ENCODE data around the gene DSCAM. TPM values are rescaled to one million over a fixed set of nuclear protein-coding genes. Genes with fewer than 3 reads are reported as not detected.

DSCAM gene
- total RNA-seq, 1 donor from 2014 or later: not detected

GRCh38 chr21:40385883-40386282, 461.1 kb downstream of the DSCAM start:
- no peak for TF ChIP-seq CTCF (IDR thresholded peaks at IDR 0.05; ENCODE audit: borderline replicate concordance)
- no peak overlapping the region for H3K4me3 ChIP-seq
- no peaks in the 10 kb centered on the region for H3K36me3 ChIP-seq
- intact Hi-C loops (cut with micrococcal nuclease): loop anchor here (5.0 kb wide), 1 partner anchor 244 kb away; no protein-coding TSS in a partner anchor
- H3K27ac ChIP-seq (replicated peaks): no peak overlapping the region
- no peak for DNase-seq
- H3K27me3 ChIP-seq (ENCODE audit: low read depth): peaks cover 46% of the 10 kb centered on the region
- no peaks in the 10 kb centered on the region for H3K9me3 ChIP-seq (replicated peaks)
- H3K4me1 ChIP-seq: no peaks in the 10 kb centered on the region

DNA sequence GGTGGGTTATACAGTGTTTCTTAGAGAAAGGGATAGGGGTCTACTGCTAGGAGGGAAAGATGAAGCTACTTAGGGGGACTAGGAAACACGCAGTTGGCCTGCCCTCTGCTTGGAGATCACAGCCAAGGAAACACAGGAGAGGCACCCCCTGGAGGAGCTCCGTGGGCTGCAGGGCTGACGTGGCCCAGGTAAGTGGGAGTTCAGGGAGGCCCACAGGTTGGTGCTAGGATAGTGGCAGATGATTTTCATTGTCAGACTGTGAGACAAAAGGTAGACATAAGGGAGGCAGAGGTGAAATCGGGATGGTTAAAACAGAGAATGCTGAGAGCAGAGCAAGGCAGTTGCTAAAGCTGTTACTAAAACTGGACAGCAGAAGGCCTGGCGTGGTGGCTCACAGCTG, 463.0 kb downstream of the DSCAM start:
- no peak overlapping the region for H3K4me3 ChIP-seq
- H3K36me3 ChIP-seq: no peaks in the 10 kb centered on the region
- no peaks in the 10 kb centered on the region for H3K4me1 ChIP-seq
- no peaks in the 10 kb centered on the region for H3K9me3 ChIP-seq (replicated peaks)
- intact Hi-C loops (cut with micrococcal nuclease): no loop called here
- H3K27me3 ChIP-seq (ENCODE audit: low read depth): peaks cover 37% of the 10 kb centered on the region
- TF ChIP-seq CTCF (IDR thresholded peaks at IDR 0.05; ENCODE audit: borderline replicate concordance): no peak
- no peak for DNase-seq
- H3K27ac ChIP-seq (replicated peaks): no peak overlapping the region

DNA sequence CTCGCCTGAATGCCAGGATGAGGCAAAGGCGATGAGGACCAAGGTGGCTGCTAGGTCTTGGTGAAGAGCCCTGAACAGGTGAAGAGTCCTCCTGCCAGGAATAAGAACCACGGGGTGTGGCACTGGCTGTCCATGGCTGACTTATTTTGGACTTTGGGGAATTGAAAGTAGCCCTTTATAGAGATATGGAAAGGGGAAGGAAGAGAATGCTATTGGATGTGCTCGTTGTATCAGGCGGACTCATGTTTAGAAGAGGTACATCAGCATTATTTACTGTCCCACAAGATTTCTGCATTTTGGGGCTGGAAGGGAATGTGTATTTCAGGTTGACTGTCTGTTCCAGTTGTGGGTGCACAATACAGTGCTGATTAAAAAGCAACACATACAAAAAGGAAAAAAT, 465.8 kb downstream of the DSCAM start:
- intact Hi-C loops (cut with micrococcal nuclease): no loop called here
- peaks cover 19% of the 10 kb centered on the region for H3K27me3 ChIP-seq (ENCODE audit: low read depth)
- no peaks in the 10 kb centered on the region for H3K4me1 ChIP-seq
- no peak overlapping the region for H3K27ac ChIP-seq (replicated peaks)
- no peak for TF ChIP-seq CTCF (IDR thresholded peaks at IDR 0.05; ENCODE audit: borderline replicate concordance)
- H3K4me3 ChIP-seq: no peak overlapping the region
- no peaks in the 10 kb centered on the region for H3K9me3 ChIP-seq (replicated peaks)
- no peaks in the 10 kb centered on the region for H3K36me3 ChIP-seq
- DNase-seq: no peak

- intact Hi-C loops (cut with micrococcal nuclease): no loop called here
- H3K36me3 ChIP-seq: no peaks in the 10 kb centered on the region
- no peaks in the 10 kb centered on the region for H3K4me1 ChIP-seq
- no peak for TF ChIP-seq CTCF (IDR thresholded peaks at IDR 0.05; ENCODE audit: borderline replicate concordance)
- H3K27ac ChIP-seq (replicated peaks): no peak overlapping the region
- H3K27me3 ChIP-seq (ENCODE audit: low read depth): peaks cover 11% of the 10 kb centered on the region
- no peaks in the 10 kb centered on the region for H3K9me3 ChIP-seq (replicated peaks)
- no peak for DNase-seq
- no peak overlapping the region for H3K4me3 ChIP-seq
Measured at GRCh38 chr21:40379881-40380810, 466.8 kb downstream of the DSCAM start.

DNA sequence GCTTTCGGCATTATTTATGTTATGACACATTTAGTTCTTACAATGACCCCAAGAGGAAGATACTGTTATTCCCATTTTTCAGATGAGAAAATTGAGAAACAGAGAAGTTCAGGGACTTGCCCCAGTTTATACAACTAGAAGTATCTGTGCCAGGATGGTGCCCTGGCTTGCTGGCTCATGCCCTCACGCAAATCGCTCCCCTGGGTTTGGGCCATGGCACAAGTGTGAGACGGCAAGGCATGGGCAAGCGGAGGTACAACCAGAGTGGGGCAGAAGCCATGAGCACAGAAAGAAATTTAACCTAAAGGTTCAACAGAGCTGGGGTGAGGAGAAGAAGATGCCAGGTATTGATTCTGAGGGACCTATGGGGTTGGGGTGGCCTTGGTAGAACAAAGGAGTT, 469.8 kb downstream of the DSCAM start:
- H3K4me3 ChIP-seq: no peak overlapping the region
- no peaks in the 10 kb centered on the region for H3K9me3 ChIP-seq (replicated peaks)
- no peak for TF ChIP-seq CTCF (IDR thresholded peaks at IDR 0.05; ENCODE audit: borderline replicate concordance)
- intact Hi-C loops (cut with micrococcal nuclease): no loop called here
- no peak overlapping the region for H3K27ac ChIP-seq (replicated peaks)
- peaks cover 4% of the 10 kb centered on the region for H3K27me3 ChIP-seq (ENCODE audit: low read depth)
- no peaks in the 10 kb centered on the region for H3K36me3 ChIP-seq
- no peak for DNase-seq
- no peaks in the 10 kb centered on the region for H3K4me1 ChIP-seq

Data from left ventricle myocardium inferior (tissue), 1 donor.